ENCODE data around the gene MANSC4.

Gene MANSC4

DNA sequence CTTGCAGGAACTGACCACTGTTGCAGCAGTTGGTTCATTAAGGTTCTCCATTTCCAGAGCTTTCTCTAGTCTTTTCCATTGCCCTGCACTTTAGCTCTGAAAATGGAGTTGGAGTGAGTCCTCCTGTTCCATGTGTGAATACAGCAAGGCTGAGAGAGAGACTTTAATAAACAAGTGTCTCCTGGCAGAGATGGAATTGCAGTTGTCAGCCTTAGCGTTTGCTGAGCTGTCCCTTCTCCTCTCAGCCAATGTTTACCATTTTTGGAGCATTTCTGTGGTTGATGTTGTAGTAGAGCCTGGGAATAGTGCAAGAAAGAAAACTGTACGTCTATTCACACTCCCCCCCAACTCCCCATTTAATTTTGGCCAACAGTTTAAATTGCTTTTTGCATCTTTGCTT, 7.5 kb upstream of the MANSC4 start:
- TF ChIP-seq, protein P1, sequence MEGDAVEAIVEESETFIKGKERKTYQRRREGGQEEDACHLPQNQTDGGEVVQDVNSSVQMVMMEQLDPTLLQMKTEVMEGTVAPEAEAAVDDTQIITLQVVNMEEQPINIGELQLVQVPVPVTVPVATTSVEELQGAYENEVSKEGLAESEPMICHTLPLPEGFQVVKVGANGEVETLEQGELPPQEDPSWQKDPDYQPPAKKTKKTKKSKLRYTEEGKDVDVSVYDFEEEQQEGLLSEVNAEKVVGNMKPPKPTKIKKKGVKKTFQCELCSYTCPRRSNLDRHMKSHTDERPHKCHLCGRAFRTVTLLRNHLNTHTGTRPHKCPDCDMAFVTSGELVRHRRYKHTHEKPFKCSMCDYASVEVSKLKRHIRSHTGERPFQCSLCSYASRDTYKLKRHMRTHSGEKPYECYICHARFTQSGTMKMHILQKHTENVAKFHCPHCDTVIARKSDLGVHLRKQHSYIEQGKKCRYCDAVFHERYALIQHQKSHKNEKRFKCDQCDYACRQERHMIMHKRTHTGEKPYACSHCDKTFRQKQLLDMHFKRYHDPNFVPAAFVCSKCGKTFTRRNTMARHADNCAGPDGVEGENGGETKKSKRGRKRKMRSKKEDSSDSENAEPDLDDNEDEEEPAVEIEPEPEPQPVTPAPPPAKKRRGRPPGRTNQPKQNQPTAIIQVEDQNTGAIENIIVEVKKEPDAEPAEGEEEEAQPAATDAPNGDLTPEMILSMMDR (IDR thresholded peaks at IDR 0.05; ENCODE audit: insufficient read depth, low read length, poor library complexity, severe bottlenecking) = no peak
- DNase-seq (ENCODE audit: extremely low read depth, insufficient read length) = no peak
- Histone ChIP-seq H3K4me3 (replicated peaks; ENCODE audit: low read depth, low read length) (no peak overlapping the region), H3K27me3 (replicated peaks; ENCODE audit: control insufficient read depth, insufficient read depth, low read length) (no peaks in the 10 kb centered on the region), H3K36me3 (ENCODE audit: control insufficient read depth, insufficient read depth, low read length) (no peaks in the 10 kb centered on the region; the same call in none of the 2 replicates)

DNA sequence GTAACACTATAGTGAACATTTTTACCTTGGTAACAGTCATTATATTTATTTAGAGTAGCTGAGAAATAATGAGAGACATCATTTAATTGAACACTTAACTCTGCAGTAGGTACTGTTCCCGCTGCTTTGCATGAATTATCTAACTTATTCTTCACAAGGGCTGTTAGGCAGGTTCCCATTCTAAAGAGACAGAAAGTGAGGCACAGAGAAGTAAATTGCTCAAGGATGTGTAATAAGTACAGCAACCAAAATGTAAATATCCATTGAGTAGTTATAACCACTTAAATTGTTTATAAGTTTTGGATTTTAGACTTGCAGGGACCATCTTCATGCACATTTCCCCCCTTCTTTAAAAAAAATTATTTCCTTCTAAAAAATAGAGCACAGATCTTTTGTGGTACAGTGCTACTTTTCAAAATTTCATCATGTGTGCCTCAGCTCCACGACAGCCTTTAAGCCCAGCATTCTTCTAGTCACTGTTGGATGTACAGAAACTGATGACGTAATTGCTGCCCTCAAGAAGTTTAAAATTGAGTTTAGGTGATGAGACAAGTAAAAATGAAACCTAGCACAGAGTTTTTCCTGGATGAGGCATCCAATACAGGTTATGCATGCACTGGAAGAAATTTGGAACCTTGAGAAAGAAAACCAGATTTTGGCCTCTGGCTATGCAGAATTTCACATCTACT, 6.0 kb upstream of the MANSC4 start:
- no peaks in the 10 kb centered on the region for H3K27me3 ChIP-seq (replicated peaks; ENCODE audit: control insufficient read depth, insufficient read depth, low read length)
- DNase-seq (ENCODE audit: extremely low read depth, insufficient read length) = peak; percentile 18
- H3K4me3 ChIP-seq (replicated peaks; ENCODE audit: low read depth, low read length) = no peak overlapping the region
- TF ChIP-seq, protein P1 (IDR thresholded peaks at IDR 0.05; ENCODE audit: insufficient read depth, low read length, poor library complexity, severe bottlenecking) = no peak
- no peaks in the 10 kb centered on the region; the same call in none of the 2 replicates for H3K36me3 ChIP-seq (ENCODE audit: control insufficient read depth, insufficient read depth, low read length)

DNA sequence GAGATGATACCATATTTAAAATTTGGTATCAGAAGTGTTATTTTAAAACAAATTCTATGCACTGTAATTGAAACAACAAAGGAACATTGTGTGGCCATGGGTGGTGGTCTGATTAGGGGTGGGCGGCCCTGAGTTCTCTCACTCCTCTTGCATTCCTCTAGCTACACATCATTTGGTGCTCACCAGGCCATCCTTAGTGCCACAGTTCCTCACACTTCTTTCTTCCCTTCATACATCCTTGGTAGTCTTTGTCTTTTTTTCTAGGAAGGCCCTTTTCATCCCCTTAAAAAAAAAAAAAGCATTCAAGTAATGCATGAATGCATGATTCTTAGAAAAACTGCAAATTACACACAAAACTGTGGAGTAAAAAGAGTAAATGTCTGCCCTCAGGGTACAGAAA, 2.4 kb upstream of the MANSC4 start:
- TF ChIP-seq, protein P1 (IDR thresholded peaks at IDR 0.05; ENCODE audit: insufficient read depth, low read length, poor library complexity, severe bottlenecking) = no peak
- H3K4me3 ChIP-seq (replicated peaks; ENCODE audit: low read depth, low read length) = no peak overlapping the region
- no peaks in the 10 kb centered on the region for H3K27me3 ChIP-seq (replicated peaks; ENCODE audit: control insufficient read depth, insufficient read depth, low read length)
- H3K36me3 ChIP-seq (ENCODE audit: control insufficient read depth, insufficient read depth, low read length) = no peaks in the 10 kb centered on the region; the same call in none of the 2 replicates
- no peak for DNase-seq (ENCODE audit: extremely low read depth, insufficient read length)

DNA sequence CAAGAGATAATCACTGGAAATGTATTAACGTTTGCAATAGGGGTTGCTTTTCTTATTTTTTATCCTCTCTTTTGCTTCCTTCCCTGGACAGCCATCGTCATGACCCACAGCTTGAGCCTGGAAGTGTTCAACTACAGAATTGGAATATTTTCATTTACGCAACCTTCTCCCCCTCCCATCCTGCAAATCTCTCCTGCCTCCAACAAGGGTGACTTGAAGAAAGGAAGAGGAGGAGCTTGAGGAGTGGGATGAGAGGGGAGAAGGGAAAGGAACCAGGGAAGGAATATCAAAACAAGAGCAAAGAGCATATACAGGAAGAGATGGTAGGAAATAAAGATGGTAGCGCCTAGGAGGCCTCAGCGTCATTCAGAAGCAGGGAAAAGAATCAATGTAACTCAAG, 1.6 kb upstream of the MANSC4 start:
- no peaks in the 10 kb centered on the region for H3K27me3 ChIP-seq (replicated peaks; ENCODE audit: control insufficient read depth, insufficient read depth, low read length)
- TF ChIP-seq, protein P1 (IDR thresholded peaks at IDR 0.05; ENCODE audit: insufficient read depth, low read length, poor library complexity, severe bottlenecking) = no peak
- no peak for DNase-seq (ENCODE audit: extremely low read depth, insufficient read length)
- H3K4me3 ChIP-seq (replicated peaks; ENCODE audit: low read depth, low read length) = peak overlapping the region; percentile 90
- no peaks in the 10 kb centered on the region; the same call in none of the 2 replicates for H3K36me3 ChIP-seq (ENCODE audit: control insufficient read depth, insufficient read depth, low read length)

DNA sequence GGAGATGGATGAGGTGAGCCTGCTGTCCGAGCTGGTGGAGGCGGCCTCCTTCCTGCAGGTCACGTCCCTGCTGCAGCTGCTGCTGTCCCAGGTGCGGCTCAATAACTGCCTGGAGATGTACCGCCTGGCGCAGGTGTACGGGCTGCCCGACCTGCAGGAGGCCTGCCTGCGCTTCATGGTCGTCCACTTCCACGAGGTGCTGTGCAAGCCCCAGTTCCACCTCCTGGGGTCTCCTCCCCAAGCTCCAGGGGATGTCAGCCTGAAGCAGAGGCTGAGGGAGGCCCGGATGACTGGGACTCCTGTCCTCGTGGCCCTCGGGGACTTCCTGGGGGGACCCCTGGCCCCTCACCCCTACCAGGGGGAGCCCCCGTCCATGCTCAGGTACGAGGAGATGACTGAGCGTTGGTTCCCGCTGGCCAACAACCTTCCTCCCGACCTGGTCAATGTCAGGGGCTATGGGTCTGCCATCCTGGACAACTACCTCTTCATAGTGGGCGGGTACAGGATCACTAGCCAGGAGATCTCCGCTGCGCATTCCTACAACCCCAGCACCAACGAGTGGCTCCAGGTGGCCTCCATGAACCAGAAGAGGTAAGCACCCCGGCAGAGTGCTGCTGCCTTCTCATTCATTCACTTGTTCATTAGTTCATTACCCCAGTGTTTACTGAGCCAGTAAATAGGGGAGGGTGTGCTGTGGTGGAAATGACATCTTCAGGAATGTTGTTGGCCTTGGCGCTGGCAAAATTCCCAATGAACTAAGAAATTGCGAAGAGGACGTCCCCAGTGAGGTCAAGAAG, 774 bp upstream of the MANSC4 start:
- Histone ChIP-seq H3K36me3 (ENCODE audit: control insufficient read depth, insufficient read depth, low read length) (no peaks in the 10 kb centered on the region; the same call in none of the 2 replicates), H3K27me3 (replicated peaks; ENCODE audit: control insufficient read depth, insufficient read depth, low read length) (no peaks in the 10 kb centered on the region), H3K4me3 (replicated peaks; ENCODE audit: low read depth, low read length) (peak overlapping the region; percentile 90)
- TF ChIP-seq, protein P1 (IDR thresholded peaks at IDR 0.05; ENCODE audit: insufficient read depth, low read length, poor library complexity, severe bottlenecking) = peak; percentile 4
- DNase-seq (ENCODE audit: extremely low read depth, insufficient read length) = no peak
